Inflammatory macrophage (primary cell): ENCODE data around the gene CNOT11.
"Not testable (repeated sequence)": the region's sequence is repeated elsewhere in the genome, so short reads cannot be mapped to it uniquely, and the experiment has no call there.

Experiments used
- DNase-seq, 2 donors: peaks; one replicate each; pipeline ENCODE4 v3.0.0-alpha.2; 2020 to 2022

CNOT11 gene

DNA sequence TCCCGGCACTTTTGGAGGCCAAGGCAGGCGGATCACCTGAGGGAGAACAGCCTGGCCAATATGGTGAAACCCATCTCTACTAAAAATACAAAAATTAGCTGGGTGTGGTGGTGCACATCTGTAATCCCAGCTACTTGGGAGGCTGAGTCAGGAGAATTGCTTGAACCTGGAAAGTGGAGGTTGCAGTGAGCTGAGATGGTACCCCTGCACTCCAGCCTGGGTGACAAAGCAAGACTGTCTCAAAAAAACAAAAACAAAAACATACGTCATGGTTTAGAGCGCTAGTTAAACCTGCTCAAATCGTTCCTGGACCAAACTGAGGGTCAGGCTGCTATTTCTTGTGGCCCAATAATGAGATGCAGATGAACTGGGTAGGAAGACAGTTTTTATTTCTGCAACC is 7.2 kb upstream of the CNOT11 start:
- DNase-seq = not testable (repeated sequence)

DNA sequence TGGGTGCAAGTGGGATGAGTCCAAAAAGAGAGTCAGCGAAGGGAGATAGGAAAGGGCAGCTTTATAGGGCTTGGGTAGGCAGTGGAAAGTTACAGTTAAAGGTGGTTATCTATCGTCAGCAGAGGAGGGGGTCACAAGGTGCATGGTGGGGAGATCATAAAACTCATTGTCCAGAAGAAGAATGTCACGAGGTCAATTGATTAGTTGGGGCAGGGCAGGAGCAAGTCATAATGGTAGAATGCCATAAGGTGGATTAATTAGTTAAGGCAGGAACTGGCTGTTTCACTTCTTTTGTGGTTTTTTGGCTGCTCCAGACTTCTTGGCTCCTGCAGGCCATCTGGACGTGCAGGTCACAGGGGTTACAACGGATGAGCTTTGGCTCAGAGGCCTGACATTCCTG is 3.9 kb upstream of the CNOT11 start:
- not testable (repeated sequence) for DNase-seq

GRCh38 chr2:101249826-101250225 is 2.9 kb upstream of the CNOT11 start:
- DNase-seq = no peak

DNA sequence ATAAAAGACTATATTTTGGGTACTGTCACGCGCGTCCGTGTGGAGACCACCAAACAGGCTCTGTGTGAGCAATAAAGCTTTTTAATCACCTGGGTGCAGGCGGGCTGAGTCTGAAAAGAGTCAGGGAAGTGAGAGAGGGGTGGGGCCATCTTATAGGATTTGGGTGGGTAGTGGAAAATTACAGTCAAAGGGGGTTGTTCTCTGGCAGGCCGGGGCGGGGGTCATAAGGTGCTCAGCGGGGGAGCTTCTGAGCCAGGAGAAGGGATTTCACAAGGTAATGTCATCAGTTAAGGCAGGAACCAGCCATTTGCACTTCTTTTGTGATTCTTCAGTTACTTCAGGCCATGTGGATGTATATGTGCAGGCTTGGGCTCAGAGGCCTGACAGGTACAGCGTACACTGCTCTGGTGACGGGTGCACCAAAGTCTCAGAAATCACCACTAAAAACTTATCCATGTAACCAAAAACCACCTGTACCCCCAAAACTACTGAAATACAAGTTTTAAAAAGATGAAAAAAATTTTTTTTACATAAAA is 1.4 kb upstream of the CNOT11 start:
- not testable (repeated sequence) for DNase-seq

- DNase-seq = no peak
Measured at GRCh38 chr2:101251844-101252407, 760 bp upstream of the CNOT11 start.

GRCh38 chr2:101253013-101253702 is 472 bp downstream of the CNOT11 start:
- peak; percentile 47 to 72 for DNase-seq

- no peak for DNase-seq
Measured at GRCh38 chr2:101253703-101254450, 1.2 kb downstream of the CNOT11 start.

GRCh38 chr2:101255501-101255900 is 2.8 kb downstream of the CNOT11 start:
- no peak for DNase-seq

- peak in 1 of 2 donors; percentile 6 for DNase-seq
Measured at GRCh38 chr2:101256316-101256715, 3.6 kb downstream of the CNOT11 start.

GRCh38 chr2:101258804-101259203 is 6.1 kb downstream of the CNOT11 start:
- DNase-seq = no peak

GRCh38 chr2:101262142-101262541 is 9.5 kb downstream of the CNOT11 start:
- no peak for DNase-seq

DNA sequence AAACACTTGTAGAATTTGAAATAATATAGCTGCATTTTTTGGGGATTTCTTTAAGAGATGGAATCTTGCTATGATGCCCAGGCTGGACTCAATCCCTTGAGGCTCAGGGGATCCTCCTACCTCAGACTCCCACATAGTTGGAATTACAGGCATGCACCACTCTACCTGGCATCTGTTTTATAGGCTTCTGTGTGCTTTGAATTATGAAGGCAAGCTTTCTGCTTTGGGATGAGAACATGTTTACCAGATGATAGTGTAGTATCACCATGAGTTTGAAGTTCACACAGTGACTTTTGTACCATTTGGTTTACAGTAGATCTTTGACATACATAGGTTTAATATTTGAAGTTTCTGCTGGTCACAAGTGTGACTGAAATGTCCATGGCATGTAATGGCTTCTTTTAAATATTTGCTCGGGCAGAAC is 10.7 kb downstream of the CNOT11 start:
- no peak for DNase-seq

DNA sequence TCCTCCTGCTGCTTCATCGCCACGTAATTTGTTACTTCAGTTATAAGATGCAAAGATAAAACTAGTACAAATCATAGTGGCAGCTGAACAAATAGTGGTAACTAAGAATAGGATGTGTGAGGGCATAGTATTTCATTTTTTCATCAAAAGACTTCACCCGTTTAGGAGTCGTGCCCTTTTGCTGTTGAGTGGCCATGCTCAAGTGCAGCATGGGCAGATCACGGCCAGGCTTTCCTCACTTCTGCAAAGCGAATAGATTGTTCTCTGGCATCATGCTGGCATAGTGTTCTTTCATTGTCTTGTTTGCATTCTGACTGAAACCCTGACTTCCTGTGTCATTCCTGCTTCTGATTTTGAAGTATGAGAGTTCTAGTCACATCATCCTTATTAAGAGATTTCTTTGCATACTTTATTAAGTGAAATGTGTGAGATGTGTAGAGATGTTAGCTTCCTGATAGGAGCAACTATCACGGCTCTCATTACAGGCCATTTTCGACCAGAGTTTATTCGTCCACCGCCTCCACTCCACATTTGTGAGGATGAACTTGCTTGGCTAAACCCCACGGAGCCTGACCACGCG is 11.8 kb downstream of the CNOT11 start:
- no peak for DNase-seq

GRCh38 chr2:101265893-101266499 is 13.3 kb downstream of the CNOT11 start:
- DNase-seq = no peak

DNA sequence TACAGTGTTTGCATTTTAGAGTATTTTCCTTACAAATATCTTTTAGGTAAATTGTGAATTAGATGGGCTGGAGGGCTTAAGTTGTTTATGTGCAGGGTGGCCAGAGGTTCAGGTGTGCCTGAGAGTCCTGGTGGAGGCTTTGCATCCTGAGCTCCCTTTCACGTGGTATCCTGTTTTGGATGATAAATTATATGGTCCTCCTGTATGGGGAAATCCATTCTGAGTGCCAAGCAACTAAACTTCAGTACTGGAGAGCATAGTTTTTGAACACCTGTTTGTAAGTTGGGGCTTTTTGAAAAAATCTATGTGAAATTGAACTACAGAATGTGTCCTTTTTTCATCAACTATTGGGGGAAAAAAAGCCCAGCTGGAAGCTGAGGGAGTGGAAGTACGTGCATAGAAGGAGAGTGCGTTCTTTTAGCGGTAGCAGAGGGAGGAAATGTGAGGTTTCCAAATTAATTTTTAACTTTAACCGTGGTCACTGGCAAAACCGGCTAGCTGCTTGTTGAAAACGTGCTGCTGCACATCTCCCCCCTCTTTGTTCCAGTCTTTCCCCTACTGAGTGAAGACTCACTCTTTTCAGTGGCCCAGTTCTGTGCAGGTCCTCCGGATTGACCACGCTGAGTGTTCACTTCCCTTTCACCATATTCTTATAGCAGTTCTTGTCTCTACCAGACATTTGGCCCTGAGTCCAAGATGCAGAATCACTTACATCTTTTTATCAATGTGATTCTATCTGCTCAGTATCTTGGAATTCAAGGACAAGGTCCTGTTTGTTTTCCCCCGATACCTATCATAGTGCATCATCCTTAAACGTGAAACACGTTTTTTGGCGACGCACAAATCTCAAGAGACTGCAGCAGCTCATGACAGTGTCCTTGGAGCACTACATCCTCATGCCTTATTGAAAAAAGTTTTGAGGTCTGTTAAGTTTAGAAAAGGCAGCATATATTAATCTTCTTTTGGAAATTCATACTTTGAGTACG is 15.3 kb downstream of the CNOT11 start:
- no peak for DNase-seq

DNA sequence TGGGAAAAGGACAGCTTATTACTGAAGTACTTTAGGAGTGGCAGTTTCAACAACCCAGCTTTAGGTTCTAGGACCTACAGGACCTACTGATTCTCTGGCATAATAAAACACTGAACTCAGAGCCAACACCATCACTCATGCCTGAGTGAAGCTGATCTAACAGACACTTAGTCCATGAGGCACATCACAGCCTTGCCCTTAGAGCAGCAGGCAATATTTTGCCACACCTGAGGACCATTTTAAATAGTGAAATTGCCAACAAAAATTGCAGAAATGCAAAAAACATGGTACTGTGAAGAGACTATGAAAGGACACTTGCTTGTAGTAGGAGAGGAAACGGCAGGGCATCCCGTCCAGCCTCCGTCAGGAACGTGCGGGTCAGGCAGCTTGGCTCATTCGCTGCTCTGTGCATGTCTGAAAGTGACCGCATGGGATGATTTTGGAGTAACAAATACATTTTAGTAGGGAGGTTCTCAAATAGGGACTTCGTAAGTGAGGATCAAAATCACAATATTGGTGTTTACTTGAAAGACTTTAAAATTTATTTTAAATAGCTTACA is 18.1 kb downstream of the CNOT11 start:
- no peak for DNase-seq

DNA sequence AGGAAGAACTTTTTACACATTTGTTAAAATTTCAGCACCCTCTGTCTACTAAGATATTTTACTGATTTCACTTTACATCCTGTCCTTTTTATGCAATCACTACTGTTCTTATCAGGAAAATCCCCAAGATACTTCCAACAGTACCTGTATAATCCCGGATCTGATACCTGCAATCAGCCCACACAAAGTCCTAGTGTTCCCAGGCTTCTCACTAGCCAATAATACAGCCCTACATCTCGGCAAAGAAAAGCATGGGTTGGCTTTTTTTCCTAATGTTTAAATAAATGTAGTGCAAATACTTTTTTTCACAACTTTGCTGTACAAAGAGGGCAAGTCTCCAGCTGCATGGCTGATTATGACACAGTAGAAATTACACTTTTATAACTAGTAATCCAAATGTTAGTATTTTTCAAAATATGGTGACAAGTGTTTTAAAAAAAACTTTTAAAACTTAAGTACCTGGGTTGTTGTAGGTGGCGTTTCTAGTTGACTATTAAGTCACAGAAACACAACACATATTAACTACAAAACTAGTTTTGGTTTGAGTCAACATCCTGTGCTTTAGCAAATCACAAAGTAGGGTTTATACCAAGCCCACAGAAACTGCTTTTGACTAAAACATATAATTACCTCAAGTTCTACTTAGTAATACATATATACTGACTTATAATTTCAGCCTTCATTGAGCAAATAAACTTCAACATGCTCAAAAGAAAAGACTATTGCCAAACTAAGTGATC is 19.5 kb downstream of the CNOT11 start:
- no peak for DNase-seq

- DNase-seq = no peak
Measured at GRCh38 chr2:101273056-101273455, 20.4 kb downstream of the CNOT11 start.

- DNase-seq = no peak
Measured at GRCh38 chr2:101274142-101274541, 21.5 kb downstream of the CNOT11 start.

DNA sequence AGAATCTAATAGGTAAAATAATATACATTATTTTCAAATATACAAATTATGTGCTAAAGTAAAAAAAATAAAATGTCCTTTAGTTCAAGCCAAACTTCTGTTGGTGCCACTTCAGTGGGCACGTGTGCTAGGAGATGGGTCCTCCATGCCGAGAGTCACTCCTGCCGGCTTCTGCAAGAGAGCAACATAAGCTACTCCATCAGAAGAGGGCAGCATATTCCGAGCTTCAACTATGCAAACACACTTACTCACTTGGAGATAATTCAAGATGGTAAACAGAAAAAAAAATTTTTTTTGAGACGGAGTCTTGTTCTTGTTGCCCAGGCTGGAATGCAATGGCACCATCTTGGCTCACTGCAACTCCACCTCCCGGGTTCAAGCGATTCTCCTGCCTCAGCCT is 24.4 kb downstream of the CNOT11 start:
- no peak for DNase-seq
